ENCODE measurements around the gene TPSG1.
"Not testable (repeated sequence)": the region's sequence is repeated elsewhere in the genome, so short reads cannot be mapped to it uniquely, and the experiment has no call there.

TPSG1 gene

GRCh38 chr16:1244881-1245280 lies 19.8 kb upstream of the TPSG1 start:
- H3K9ac ChIP-seq (ENCODE audit: low read length in 5 of 5): no peak overlapping the region
- no peaks in the 10 kb centered on the region for H3K4me1 ChIP-seq (ENCODE audit: control insufficient read depth in 5 of 5, insufficient read depth in 5 of 5, low read length in 5 of 5)
- no peak overlapping the region for H3K4me3 ChIP-seq (ENCODE audit: low read depth in 1 of 5, low read length in 5 of 5)
- no peaks in the 10 kb centered on the region for H3K9me3 ChIP-seq (ENCODE audit: control insufficient read depth in 5 of 5, low read length in 5 of 5)
- peaks cover 7 to 18% (median 10%) of the 10 kb centered on the region in 5 donors for H3K27me3 ChIP-seq (ENCODE audit: control insufficient read depth in 5 of 5, insufficient read depth in 4 of 5, low read length in 5 of 5)
- H3K27ac ChIP-seq (ENCODE audit: low read depth, low read length): no peak overlapping the region
- H3K36me3 ChIP-seq (ENCODE audit: control insufficient read depth in 5 of 5, insufficient read depth in 5 of 5, low read length in 5 of 5): no peaks in the 10 kb centered on the region

GRCh38 chr16:1243907-1244850 lies 19.1 kb upstream of the TPSG1 start:
- peaks cover 7 to 18% (median 10%) of the 10 kb centered on the region in 5 donors for H3K27me3 ChIP-seq (ENCODE audit: control insufficient read depth in 5 of 5, insufficient read depth in 4 of 5, low read length in 5 of 5)
- H3K4me3 ChIP-seq (ENCODE audit: low read depth in 1 of 5, low read length in 5 of 5); H3K9me3 ChIP-seq (ENCODE audit: control insufficient read depth in 5 of 5, low read length in 5 of 5); H3K4me1 ChIP-seq (ENCODE audit: control insufficient read depth in 5 of 5, insufficient read depth in 5 of 5, low read length in 5 of 5); H3K9ac ChIP-seq (ENCODE audit: low read length in 5 of 5); H3K36me3 ChIP-seq (ENCODE audit: control insufficient read depth in 5 of 5, insufficient read depth in 5 of 5, low read length in 5 of 5); H3K27ac ChIP-seq (ENCODE audit: low read depth, low read length): not testable (repeated sequence)

- not testable (repeated sequence) for H3K9me3 ChIP-seq (ENCODE audit: control insufficient read depth in 5 of 5, low read length in 5 of 5); H3K36me3 ChIP-seq (ENCODE audit: control insufficient read depth in 5 of 5, insufficient read depth in 5 of 5, low read length in 5 of 5); H3K4me1 ChIP-seq (ENCODE audit: control insufficient read depth in 5 of 5, insufficient read depth in 5 of 5, low read length in 5 of 5); H3K9ac ChIP-seq (ENCODE audit: low read length in 5 of 5); H3K27ac ChIP-seq (ENCODE audit: low read depth, low read length); H3K4me3 ChIP-seq (ENCODE audit: low read depth in 1 of 5, low read length in 5 of 5)
- peaks cover 7 to 18% (median 10%) of the 10 kb centered on the region in 5 donors for H3K27me3 ChIP-seq (ENCODE audit: control insufficient read depth in 5 of 5, insufficient read depth in 4 of 5, low read length in 5 of 5)
Observed at GRCh38 chr16:1243363-1243762, 18.3 kb upstream of the TPSG1 start.

- H3K36me3 ChIP-seq (ENCODE audit: control insufficient read depth in 5 of 5, insufficient read depth in 5 of 5, low read length in 5 of 5); H3K27ac ChIP-seq (ENCODE audit: low read depth, low read length); H3K9me3 ChIP-seq (ENCODE audit: control insufficient read depth in 5 of 5, low read length in 5 of 5); H3K4me3 ChIP-seq (ENCODE audit: low read depth in 1 of 5, low read length in 5 of 5); H3K9ac ChIP-seq (ENCODE audit: low read length in 5 of 5); H3K4me1 ChIP-seq (ENCODE audit: control insufficient read depth in 5 of 5, insufficient read depth in 5 of 5, low read length in 5 of 5): not testable (repeated sequence)
- H3K27me3 ChIP-seq (ENCODE audit: control insufficient read depth in 5 of 5, insufficient read depth in 4 of 5, low read length in 5 of 5): peaks cover 6 to 12% (median 10%) of the 10 kb centered on the region in 5 donors
Observed at GRCh38 chr16:1241081-1241480, 16.0 kb upstream of the TPSG1 start.

- H3K4me1 ChIP-seq (ENCODE audit: control insufficient read depth in 5 of 5, insufficient read depth in 5 of 5, low read length in 5 of 5); H3K9me3 ChIP-seq (ENCODE audit: control insufficient read depth in 5 of 5, low read length in 5 of 5); H3K27ac ChIP-seq (ENCODE audit: low read depth, low read length); H3K27me3 ChIP-seq (ENCODE audit: control insufficient read depth in 5 of 5, insufficient read depth in 4 of 5, low read length in 5 of 5); H3K4me3 ChIP-seq (ENCODE audit: low read depth in 1 of 5, low read length in 5 of 5); H3K9ac ChIP-seq (ENCODE audit: low read length in 5 of 5); H3K36me3 ChIP-seq (ENCODE audit: control insufficient read depth in 5 of 5, insufficient read depth in 5 of 5, low read length in 5 of 5): not testable (repeated sequence)
Observed at GRCh38 chr16:1240436-1240835, 15.4 kb upstream of the TPSG1 start, which contains the start of gene TPSAB1. Gene TPSAB1 (plus strand): TSS chr16:1240705. CDS start chr16:1240939, 234 bp downstream.

- not testable (repeated sequence) for H3K36me3 ChIP-seq (ENCODE audit: control insufficient read depth in 5 of 5, insufficient read depth in 5 of 5, low read length in 5 of 5); H3K27me3 ChIP-seq (ENCODE audit: control insufficient read depth in 5 of 5, insufficient read depth in 4 of 5, low read length in 5 of 5); H3K27ac ChIP-seq (ENCODE audit: low read depth, low read length); H3K4me1 ChIP-seq (ENCODE audit: control insufficient read depth in 5 of 5, insufficient read depth in 5 of 5, low read length in 5 of 5); H3K9ac ChIP-seq (ENCODE audit: low read length in 5 of 5); H3K9me3 ChIP-seq (ENCODE audit: control insufficient read depth in 5 of 5, low read length in 5 of 5); H3K4me3 ChIP-seq (ENCODE audit: low read depth in 1 of 5, low read length in 5 of 5)
Observed at GRCh38 chr16:1239575-1239974, 14.5 kb upstream of the TPSG1 start.

GRCh38 chr16:1238909-1239308 lies 13.8 kb upstream of the TPSG1 start:
- H3K9ac ChIP-seq (ENCODE audit: low read length in 5 of 5); H3K27ac ChIP-seq (ENCODE audit: low read depth, low read length); H3K27me3 ChIP-seq (ENCODE audit: control insufficient read depth in 5 of 5, insufficient read depth in 4 of 5, low read length in 5 of 5); H3K4me1 ChIP-seq (ENCODE audit: control insufficient read depth in 5 of 5, insufficient read depth in 5 of 5, low read length in 5 of 5); H3K9me3 ChIP-seq (ENCODE audit: control insufficient read depth in 5 of 5, low read length in 5 of 5); H3K36me3 ChIP-seq (ENCODE audit: control insufficient read depth in 5 of 5, insufficient read depth in 5 of 5, low read length in 5 of 5); H3K4me3 ChIP-seq (ENCODE audit: low read depth in 1 of 5, low read length in 5 of 5): not testable (repeated sequence)

GRCh38 chr16:1237990-1238389 lies 12.9 kb upstream of the TPSG1 start:
- no peaks in the 10 kb centered on the region for H3K36me3 ChIP-seq (ENCODE audit: control insufficient read depth in 5 of 5, insufficient read depth in 5 of 5, low read length in 5 of 5)
- H3K9me3 ChIP-seq (ENCODE audit: control insufficient read depth in 5 of 5, low read length in 5 of 5): no peaks in the 10 kb centered on the region
- H3K9ac ChIP-seq (ENCODE audit: low read length in 5 of 5): no peak overlapping the region
- H3K27ac ChIP-seq (ENCODE audit: low read depth, low read length): no peak overlapping the region
- H3K27me3 ChIP-seq (ENCODE audit: control insufficient read depth in 5 of 5, insufficient read depth in 4 of 5, low read length in 5 of 5): peaks cover 0 to 5% (median 0%) of the 10 kb centered on the region in 5 donors
- no peak overlapping the region for H3K4me3 ChIP-seq (ENCODE audit: low read depth in 1 of 5, low read length in 5 of 5)
- H3K4me1 ChIP-seq (ENCODE audit: control insufficient read depth in 5 of 5, insufficient read depth in 5 of 5, low read length in 5 of 5): no peaks in the 10 kb centered on the region

- not testable (repeated sequence) for H3K27ac ChIP-seq (ENCODE audit: low read depth, low read length); H3K9ac ChIP-seq (ENCODE audit: low read length in 5 of 5); H3K36me3 ChIP-seq (ENCODE audit: control insufficient read depth in 5 of 5, insufficient read depth in 5 of 5, low read length in 5 of 5); H3K27me3 ChIP-seq (ENCODE audit: control insufficient read depth in 5 of 5, insufficient read depth in 4 of 5, low read length in 5 of 5); H3K4me1 ChIP-seq (ENCODE audit: control insufficient read depth in 5 of 5, insufficient read depth in 5 of 5, low read length in 5 of 5); H3K9me3 ChIP-seq (ENCODE audit: control insufficient read depth in 5 of 5, low read length in 5 of 5); H3K4me3 ChIP-seq (ENCODE audit: low read depth in 1 of 5, low read length in 5 of 5)
Observed at GRCh38 chr16:1236659-1237058, 11.6 kb upstream of the TPSG1 start.

GRCh38 chr16:1232049-1232748 lies 7.1 kb upstream of the TPSG1 start:
- not testable (repeated sequence) for H3K4me3 ChIP-seq (ENCODE audit: low read depth in 1 of 5, low read length in 5 of 5); H3K9ac ChIP-seq (ENCODE audit: low read length in 5 of 5); H3K9me3 ChIP-seq (ENCODE audit: control insufficient read depth in 5 of 5, low read length in 5 of 5); H3K4me1 ChIP-seq (ENCODE audit: control insufficient read depth in 5 of 5, insufficient read depth in 5 of 5, low read length in 5 of 5); H3K36me3 ChIP-seq (ENCODE audit: control insufficient read depth in 5 of 5, insufficient read depth in 5 of 5, low read length in 5 of 5); H3K27ac ChIP-seq (ENCODE audit: low read depth, low read length); H3K27me3 ChIP-seq (ENCODE audit: control insufficient read depth in 5 of 5, insufficient read depth in 4 of 5, low read length in 5 of 5)

All from subcutaneous abdominal adipose tissue (tissue), 5 donors.